NCI-H2196 treated with DMSO at 0.1 percent for 48 hours (cell line): ENCODE data around the gene KRT9.
"Not testable (repeated sequence)": the region's sequence is repeated elsewhere in the genome, so short reads cannot be mapped to it uniquely, and the experiment has no call there.

Source experiments
- DNase-seq: peaks from one replicate; lab custom pipeline; 2025; ENCODE audit not compliant: unreplicated experiment; lab: John Stamatoyannopoulos, UW

The KRT9 gene

GRCh38 chr17:41602524-41602923, 30.7 kb upstream of the KRT9 start:
- DNase-seq: no peak

GRCh38 chr17:41600318-41600717, 28.5 kb upstream of the KRT9 start:
- DNase-seq: no peak

DNA sequence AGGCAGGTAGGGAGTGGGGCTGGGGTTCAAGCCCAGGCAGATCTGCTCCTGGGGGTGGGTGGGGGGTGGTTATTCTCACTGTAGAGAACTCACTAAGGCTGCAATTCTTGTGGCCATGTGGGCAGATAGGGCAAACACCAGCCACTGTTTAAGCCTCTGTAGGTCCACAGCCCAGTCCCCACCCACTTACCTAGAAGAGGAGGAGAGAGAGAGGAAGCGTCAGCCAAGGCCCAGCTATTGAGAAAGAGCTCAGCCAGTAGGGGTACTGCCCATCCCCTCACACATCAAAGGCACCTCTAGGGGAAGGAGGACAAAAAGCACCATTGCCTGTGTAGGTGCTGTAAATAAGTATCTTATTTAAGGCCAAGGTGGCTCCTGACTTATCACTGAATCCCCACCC, 27.8 kb upstream of the KRT9 start:
- no peak for DNase-seq

DNA sequence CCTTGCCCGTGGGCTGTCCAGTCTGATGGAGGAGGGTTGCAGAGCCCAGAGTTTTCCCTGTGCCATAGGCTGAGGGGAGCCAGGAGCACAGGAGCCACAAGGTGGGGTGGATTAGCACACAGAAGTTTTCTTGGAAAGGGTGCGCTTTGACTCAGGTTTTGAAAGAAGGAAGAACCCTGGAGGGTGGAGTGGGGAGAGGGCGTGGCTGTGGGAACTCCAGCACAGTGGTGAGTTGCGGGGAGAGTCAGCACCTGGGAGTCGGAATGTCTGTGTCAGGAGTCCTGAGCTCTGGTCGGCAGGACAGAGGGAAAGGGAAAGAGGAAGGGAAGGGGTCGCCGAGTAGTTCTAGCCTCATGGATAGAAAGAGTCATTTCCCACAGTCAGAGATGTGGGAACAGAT, 23.7 kb upstream of the KRT9 start:
- DNase-seq: no peak

DNA sequence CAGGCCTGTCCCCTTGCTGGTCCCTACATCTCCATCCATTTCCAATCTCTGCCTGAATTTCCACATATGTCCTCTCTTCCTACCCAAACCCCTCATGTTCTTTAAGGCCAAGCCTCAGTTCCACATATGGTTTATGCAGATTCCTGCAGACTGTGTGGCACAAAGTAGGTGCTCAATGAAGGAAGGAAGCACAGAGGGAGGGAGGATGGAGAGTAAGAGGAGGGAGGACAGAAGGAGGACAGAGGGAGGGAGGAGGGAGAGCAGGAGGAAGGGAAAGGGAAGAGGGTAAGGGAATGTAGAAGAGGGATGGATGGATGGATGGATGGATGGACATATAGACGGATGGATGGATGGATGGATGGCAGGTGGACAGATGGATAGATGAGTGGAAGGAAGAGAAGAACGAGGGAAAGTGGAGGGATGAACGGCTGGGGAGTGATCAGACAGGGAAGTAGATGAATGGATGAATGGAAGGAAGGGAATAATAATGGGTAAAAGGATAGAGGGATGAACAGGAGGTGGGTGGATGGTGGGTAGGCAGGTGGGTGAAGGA, 22.6 kb upstream of the KRT9 start:
- no peak for DNase-seq

- DNase-seq: no peak
Measured at GRCh38 chr17:41593306-41593981, 21.6 kb upstream of the KRT9 start.

DNA sequence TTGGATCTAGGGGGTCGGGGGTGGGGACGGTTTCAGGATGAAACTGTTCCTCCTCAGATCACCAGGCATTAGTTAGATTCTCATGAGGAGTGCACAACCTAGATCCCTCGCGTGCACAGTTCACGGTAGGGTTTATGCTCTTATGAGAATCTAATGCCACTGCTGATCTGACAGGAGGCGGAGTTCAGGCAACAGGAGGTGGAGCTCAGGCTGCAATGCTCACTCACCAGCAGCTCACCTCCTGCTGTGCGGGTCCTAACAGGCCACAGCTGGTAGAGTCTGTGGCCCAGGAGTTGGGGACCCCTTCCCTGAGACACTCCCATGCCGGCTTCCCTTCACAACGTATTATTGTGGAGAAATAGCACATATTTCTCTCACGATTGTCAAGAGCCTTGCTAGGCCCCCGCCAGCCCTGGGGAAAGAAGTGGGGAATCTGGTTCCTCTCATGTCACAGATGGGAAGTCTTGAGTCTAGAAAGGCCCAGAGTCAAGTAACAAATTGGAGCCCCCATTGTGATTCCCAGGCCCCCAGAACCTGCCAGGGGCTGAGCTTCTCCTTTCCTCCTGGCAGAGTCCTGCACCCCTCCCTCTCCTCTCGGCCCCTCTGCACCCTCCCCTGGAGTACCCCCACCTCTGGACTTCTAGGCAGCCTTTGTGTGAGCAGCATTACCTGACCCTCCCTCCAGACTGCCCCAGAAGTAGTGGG, 20.9 kb upstream of the KRT9 start:
- DNase-seq: no peak

DNA sequence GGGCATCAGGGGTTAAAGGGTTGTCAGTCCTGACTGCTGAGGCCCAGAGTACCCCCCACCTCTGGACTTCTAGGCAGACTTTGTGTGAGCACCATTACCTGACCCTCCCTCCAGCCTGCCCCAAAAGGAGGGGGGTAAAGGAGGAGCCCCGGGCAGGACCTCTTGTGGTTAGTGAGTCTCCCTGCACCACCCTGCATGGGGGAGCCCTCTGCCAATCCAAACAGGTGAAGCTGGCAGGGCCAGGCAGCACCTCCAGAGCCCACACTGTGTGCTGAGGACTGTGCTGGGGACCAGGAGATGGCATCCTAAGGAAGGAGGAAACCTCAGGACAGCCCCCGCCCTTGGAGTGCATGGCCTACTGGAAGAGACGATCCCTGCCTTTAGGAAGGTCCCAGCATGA, 17.4 kb upstream of the KRT9 start:
- DNase-seq: no peak

DNA sequence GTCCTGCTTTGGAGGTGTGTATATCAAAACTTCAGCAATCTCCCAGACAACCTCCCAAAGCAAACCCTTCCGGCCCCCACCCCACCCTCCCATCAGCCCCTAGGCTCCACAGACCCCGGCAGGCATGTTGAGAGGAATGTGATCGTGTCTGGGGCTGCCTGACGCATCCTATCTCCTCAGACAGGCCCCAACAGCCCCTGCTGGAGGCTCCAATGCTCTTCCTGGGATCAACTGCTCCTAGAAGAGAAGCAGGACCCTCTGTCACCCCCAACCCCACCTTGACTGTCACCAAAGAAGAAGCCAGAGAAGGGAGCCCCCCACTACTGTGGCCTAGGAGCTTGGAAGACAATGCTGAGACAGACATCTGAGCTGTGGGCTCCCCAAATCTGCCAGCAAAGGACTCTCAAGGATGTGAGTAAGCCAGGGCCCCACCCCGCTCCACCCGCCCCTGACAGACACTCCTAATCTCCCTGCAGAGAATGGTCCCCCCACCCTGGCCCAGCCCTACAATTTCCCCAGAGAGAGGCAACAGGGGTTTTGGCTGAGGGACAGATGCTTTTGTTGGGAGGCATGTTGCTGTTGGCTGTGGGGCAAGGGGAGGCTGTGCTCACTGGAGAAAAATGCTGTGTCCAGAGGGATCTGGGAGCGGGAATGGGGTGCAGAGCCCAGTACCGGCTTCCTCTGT, 16.4 kb upstream of the KRT9 start:
- DNase-seq: no peak

DNA sequence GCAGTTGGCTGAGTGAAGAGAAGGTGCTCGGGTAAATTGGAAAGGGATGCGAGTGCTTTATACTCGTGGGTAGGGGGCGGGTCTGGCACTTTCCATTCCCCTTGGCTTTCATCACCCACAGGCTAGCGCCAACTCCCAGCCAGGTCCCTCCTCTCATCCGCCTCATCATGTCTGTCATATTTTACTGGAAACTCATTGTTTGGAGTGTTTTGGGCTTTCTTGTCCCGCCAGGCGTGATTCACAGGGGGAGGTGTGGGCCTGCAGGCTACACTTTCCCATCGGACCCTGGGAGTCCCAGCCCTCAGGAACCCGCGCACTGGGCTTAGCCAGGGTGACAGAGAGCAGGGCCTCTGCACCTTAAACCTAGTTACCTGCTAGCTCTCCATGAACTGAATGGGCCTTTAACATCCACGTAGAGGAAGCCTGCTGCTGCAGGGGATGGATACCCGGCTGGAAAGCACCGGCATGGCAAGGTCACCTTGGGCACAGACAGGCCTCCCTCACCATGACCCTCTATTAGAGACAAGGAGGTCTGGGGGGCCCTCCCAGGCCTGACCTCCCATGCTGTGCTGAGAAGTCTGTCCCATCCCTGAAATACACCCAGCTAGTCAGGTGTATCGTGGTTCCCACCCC, 15.1 kb upstream of the KRT9 start, which contains the start of gene KRT14:
KRT14 (minus strand) TSS at position 33 of the 633 bp plus-strand sequence. CDS start 61 bp downstream, outside the sequence.
- no peak for DNase-seq

GRCh38 chr17:41585301-41586056, 13.6 kb upstream of the KRT9 start:
- no peak for DNase-seq

DNA sequence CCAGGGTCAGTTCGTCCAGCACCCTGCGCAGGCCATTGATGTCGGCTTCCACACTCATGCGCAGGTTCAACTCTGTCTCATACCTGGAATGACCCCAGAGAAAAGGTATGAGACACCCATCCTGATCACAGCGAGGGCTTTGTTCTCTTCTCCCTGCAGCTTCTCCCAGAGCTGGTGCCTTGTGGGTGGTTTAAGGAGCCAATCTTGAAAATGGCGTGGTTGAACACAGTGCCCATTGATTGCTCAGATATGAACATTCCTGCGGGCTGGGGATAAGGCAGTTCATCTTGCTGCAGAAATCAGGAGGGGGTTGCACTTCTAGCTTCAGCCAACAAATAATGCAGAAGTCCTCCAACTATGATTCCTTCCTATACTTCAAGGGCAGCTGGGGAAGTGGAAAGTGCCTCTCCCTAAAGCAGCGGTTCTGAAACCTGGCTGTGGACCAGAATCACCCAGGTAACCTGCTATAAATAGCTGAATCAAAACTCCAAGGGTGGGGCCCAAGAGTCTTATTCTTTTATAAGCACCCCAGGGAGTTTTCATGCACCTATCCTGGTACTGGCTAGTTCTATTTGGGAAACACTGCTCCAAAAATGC, 12.6 kb upstream of the KRT9 start:
- not testable (repeated sequence) for DNase-seq

DNA sequence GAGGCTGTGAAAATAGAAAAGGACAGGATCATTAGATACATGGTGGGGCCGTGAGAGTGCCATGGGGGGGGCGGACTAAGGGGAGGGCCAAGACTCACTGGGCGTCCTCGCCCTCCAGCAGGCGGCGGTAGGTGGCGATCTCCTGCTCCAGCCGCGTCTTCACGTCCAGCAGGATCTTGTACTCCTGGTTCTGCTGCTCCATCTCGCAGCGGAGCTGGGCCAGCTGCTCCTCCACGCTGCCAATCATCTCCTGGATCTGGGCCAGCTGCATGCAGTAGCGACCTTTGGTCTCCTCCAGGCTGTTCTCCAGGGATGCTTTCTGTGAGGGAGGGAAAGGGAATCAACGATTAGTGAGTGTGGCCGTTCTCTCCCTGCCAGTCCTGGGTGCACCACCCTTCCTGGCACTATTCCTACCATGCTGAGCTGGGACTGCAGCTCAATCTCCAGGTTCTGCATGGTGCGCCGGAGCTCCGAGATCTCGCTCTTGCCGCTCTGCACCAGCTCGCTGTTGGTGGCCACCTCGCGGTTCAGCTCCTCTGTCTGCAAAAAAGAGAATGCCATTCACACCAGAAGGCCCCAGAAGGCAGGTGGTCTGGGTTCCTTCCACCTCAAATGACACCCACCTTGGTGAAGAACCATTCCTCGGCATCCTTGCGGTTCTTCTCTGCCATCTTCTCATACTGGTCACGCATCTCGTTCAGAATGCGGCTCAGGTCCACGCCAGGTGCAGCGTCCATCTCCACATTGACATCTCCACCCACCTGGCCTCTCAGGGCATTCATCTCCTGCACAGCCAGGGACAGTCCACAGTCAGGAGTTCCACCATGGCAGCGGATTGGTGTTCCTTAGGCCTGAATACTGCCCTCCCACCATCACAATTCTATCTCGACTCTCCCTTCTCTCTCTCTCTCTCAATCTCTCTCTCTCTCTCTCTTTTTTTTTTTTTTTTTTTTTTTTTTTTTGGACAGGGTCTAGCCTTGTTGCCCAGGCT, 11.6 kb upstream of the KRT9 start:
- no peak for DNase-seq

DNA sequence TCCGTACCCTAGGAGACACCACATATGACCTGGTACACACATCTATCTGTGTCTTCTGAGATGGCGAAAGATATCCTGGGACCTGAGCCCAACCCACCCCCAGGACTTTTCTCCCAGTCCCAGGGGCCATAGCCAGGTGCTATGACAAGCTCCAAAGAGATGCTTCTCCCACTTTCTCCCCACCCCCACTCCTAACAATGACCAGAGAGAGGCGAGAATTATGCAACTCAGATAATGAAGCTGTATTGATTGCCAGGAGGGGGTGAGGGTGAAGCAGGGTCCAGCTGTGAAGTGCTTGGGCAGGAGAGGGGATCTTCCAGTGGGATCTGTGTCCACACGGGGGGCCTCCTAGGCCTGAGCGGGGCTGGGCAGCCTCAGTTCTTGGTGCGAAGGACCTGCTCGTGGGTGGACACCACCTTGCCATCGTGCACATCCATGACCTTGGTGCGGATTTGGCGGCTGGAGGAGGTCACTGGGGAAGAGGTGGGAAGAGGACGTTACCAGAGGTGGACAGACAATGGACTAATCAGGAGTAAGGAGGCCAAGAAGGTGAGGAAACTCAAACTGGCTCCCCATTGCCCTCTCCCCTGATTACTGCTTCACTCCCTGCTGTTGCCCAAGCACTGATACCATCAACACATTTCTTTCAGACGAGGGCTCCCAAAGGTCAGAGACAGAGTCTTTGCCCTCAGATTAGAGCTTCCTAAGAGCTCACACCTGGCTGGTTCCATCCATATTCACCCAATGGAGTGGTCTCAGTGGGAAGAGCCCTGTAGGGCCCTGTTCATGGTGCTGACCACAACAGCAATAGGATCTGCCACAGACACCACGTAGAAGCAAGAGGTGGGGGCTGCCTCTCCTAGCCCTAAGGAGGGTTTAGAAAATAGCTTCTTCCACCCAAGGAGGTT, 10.5 kb upstream of the KRT9 start:
- DNase-seq: not testable (repeated sequence)

DNA sequence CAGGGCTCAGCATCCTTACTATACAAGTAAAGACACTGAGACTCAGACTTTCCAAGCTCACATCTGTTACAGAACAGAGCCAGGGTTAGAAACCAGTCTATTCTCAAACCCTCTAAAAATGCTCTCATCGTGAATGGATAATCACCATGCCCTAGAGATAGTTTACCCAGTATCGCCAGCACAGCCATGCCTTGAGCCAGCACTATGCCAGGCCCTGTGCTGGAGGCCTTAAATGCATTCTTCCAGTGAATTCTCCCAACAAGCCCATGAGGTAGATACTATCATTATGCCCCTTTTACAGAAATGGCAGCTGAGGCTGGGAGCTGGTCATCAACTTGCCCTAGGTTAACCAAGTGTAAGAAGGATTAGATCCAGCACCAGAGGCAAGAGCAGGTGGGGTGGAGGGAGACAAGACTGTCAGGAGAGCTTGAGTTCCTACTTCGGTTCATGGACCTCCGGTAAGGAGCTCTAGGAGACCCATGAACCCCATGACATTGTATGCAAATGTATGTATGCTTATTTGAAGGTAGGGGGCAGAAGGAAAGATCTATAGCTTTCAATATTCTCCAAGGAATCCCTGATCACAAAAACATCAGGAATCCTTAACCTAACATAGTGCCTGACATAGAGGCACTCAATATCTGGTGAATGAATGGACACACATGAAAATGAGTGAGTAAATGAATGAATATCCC, 9.7 kb upstream of the KRT9 start:
- DNase-seq: no peak

GRCh38 chr17:41580687-41581365, 9.0 kb upstream of the KRT9 start:
- no peak for DNase-seq

- DNase-seq: no peak
Measured at GRCh38 chr17:41580244-41580575, 8.4 kb upstream of the KRT9 start.
